Measurements from ENCODE around the gene DACH1. TPM values are rescaled to one million over a fixed set of nuclear protein-coding genes. Genes with fewer than 3 reads are reported as not detected.

Gene DACH1
- total and polyA plus RNA-seq, 2 donors from 2014 or later = 5.3 to 10.4 TPM

DNA sequence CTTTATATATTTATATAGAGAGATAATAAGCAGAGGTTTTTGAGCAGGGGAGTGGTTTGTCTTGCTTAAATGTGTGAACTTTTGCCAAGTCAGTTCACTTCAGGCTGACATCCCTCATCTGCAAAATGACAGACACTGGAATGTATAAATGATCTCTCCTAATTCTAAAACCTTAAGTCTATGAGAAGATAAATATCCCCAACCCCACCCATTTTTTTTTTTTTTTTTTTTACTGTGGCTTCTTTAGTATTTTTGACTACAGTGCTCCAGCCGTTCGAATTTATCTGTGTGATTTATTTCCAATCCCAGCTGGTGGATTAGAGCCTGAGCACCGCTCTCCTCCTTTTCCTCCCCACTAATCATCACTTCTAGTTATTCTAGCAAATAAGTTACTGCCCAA lies 234.8 kb downstream of the DACH1 start:
- FAIRE-seq (no peak), DNase-seq (peak in 1 of 5 donors; percentile 28)
- no peak overlapping the region for H3K27ac ChIP-seq (ENCODE audit: low read depth in 2 of 2, low read length in 2 of 2)
- peaks cover 0 to 5% (median 0%) of the 10 kb centered on the region in 3 donors for H3K4me1 ChIP-seq (ENCODE audit: control insufficient read depth in 2 of 3, insufficient read depth in 2 of 3, low read depth in 1 of 3, low read length in 3 of 3)
- no peaks in the 10 kb centered on the region for H3K36me3 ChIP-seq (ENCODE audit: control insufficient read depth in 2 of 3, insufficient read depth in 3 of 3, low read length in 3 of 3)
- H3K27me3 ChIP-seq (ENCODE audit: control insufficient read depth, insufficient read depth, low read length) = no peaks in the 10 kb centered on the region
- intact Hi-C loops (cut with DNase I) = no loop called here
- H3K9ac ChIP-seq (ENCODE audit: low read length in 3 of 3) = no peak overlapping the region
- no peak overlapping the region for H3K4me3 ChIP-seq (ENCODE audit: low read length in 3 of 3)
- no peaks in the 10 kb centered on the region for H3K9me3 ChIP-seq (ENCODE audit: control insufficient read depth in 2 of 3, insufficient read depth in 1 of 3, low read length in 3 of 3)
- no peak for TF ChIP-seq CTCF (IDR thresholded peaks at IDR 0.05; ENCODE audit: borderline replicate concordance, extremely low read depth, insufficient read depth)

GRCh38 chr13:71629167-71629566 lies 237.8 kb downstream of the DACH1 start:
- Histone ChIP-seq H3K9ac (ENCODE audit: low read length in 3 of 3) (no peak overlapping the region), H3K27ac (ENCODE audit: low read depth in 2 of 2, low read length in 2 of 2) (no peak overlapping the region), H3K4me1 (ENCODE audit: control insufficient read depth in 2 of 3, insufficient read depth in 2 of 3, low read depth in 1 of 3, low read length in 3 of 3) (peaks cover 0 to 5% (median 0%) of the 10 kb centered on the region in 3 donors), H3K36me3 (ENCODE audit: control insufficient read depth in 2 of 3, insufficient read depth in 3 of 3, low read length in 3 of 3) (no peaks in the 10 kb centered on the region), H3K4me3 (ENCODE audit: low read length in 3 of 3) (no peak overlapping the region), H3K9me3 (ENCODE audit: control insufficient read depth in 2 of 3, insufficient read depth in 1 of 3, low read length in 3 of 3) (no peaks in the 10 kb centered on the region), H3K27me3 (ENCODE audit: control insufficient read depth, insufficient read depth, low read length) (no peaks in the 10 kb centered on the region)
- FAIRE-seq = no peak
- DNase-seq = no peak
- intact Hi-C loops (cut with DNase I) = no loop called here
- no peak for TF ChIP-seq CTCF (IDR thresholded peaks at IDR 0.05; ENCODE audit: borderline replicate concordance, extremely low read depth, insufficient read depth)

GRCh38 chr13:71626421-71627117 lies 240.4 kb downstream of the DACH1 start:
- no peak for DNase-seq
- Histone ChIP-seq H3K9ac (ENCODE audit: low read length in 3 of 3) (no peak overlapping the region), H3K4me1 (ENCODE audit: control insufficient read depth in 2 of 3, insufficient read depth in 2 of 3, low read depth in 1 of 3, low read length in 3 of 3) (no peaks in the 10 kb centered on the region), H3K4me3 (ENCODE audit: low read length in 3 of 3) (no peak overlapping the region), H3K36me3 (ENCODE audit: control insufficient read depth in 2 of 3, insufficient read depth in 3 of 3, low read length in 3 of 3) (no peaks in the 10 kb centered on the region), H3K9me3 (ENCODE audit: control insufficient read depth in 2 of 3, insufficient read depth in 1 of 3, low read length in 3 of 3) (no peaks in the 10 kb centered on the region), H3K27ac (ENCODE audit: low read depth in 2 of 2, low read length in 2 of 2) (no peak overlapping the region), H3K27me3 (ENCODE audit: control insufficient read depth, insufficient read depth, low read length) (no peaks in the 10 kb centered on the region)
- no peak for FAIRE-seq
- intact Hi-C loops (cut with DNase I) = no loop called here
- no peak for TF ChIP-seq CTCF (IDR thresholded peaks at IDR 0.05; ENCODE audit: borderline replicate concordance, extremely low read depth, insufficient read depth)
